ENCODE data around the gene FANCM.
"Not testable (repeated sequence)": the region's sequence is repeated elsewhere in the genome, so short reads cannot be mapped to it uniquely, and the experiment has no call there.

FANCM gene

GRCh38 chr14:45135659-45136395, at the start of gene FANCM:
FANCM (plus strand) TSS chr14:45135930; CDS start chr14:45136032, 102 bp downstream.
- FAIRE-seq: peak; percentile 99

- no peak for FAIRE-seq
Measured at GRCh38 chr14:45089813-45090212, 45.9 kb upstream of the FANCM start.

- no peak for FAIRE-seq
Measured at GRCh38 chr14:45091710-45092109, 44.0 kb upstream of the FANCM start.

- FAIRE-seq: no peak
Measured at GRCh38 chr14:45094275-45094674, 41.5 kb upstream of the FANCM start.

- FAIRE-seq: no peak
Measured at GRCh38 chr14:45095143-45095542, 40.6 kb upstream of the FANCM start.

- no peak for FAIRE-seq
Measured at GRCh38 chr14:45096218-45096617, 39.5 kb upstream of the FANCM start.

GRCh38 chr14:45103806-45104205, 31.9 kb upstream of the FANCM start:
- FAIRE-seq: no peak

GRCh38 chr14:45104561-45104960, 31.2 kb upstream of the FANCM start:
- no peak for FAIRE-seq

- no peak for FAIRE-seq
Measured at GRCh38 chr14:45112896-45113781, 22.6 kb upstream of the FANCM start.

- FAIRE-seq: no peak
Measured at GRCh38 chr14:45114327-45114726, 21.4 kb upstream of the FANCM start.

- FAIRE-seq: no peak
Measured at GRCh38 chr14:45118594-45118993, 17.1 kb upstream of the FANCM start.

- no peak for FAIRE-seq
Measured at GRCh38 chr14:45120096-45120495, 15.6 kb upstream of the FANCM start.

- no peak for FAIRE-seq
Measured at GRCh38 chr14:45123271-45123670, 12.5 kb upstream of the FANCM start.

GRCh38 chr14:45125754-45126153, 10.0 kb upstream of the FANCM start:
- no peak for FAIRE-seq

GRCh38 chr14:45128963-45129629, 6.6 kb upstream of the FANCM start:
- no peak for FAIRE-seq

- FAIRE-seq: no peak
Measured at GRCh38 chr14:45133683-45134050, 2.1 kb upstream of the FANCM start.

- peak; percentile 99 for FAIRE-seq
Measured at GRCh38 chr14:45134051-45134958, 1.4 kb upstream of the FANCM start, which contains the start of gene FKBP3. FKBP3 (minus strand) TSS chr14:45134481; CDS start chr14:45134456, 25 bp downstream.

GRCh38 chr14:45135156-45135555, 574 bp upstream of the FANCM start:
- FAIRE-seq: no peak

- FAIRE-seq: no peak
Measured at GRCh38 chr14:45136399-45136798, 669 bp downstream of the FANCM start.

- FAIRE-seq: no peak
Measured at GRCh38 chr14:45140661-45141187, 5.0 kb downstream of the FANCM start.

- FAIRE-seq: not testable (repeated sequence)
Measured at GRCh38 chr14:45142083-45142482, 6.4 kb downstream of the FANCM start.

GRCh38 chr14:45144658-45145057, 8.9 kb downstream of the FANCM start:
- FAIRE-seq: no peak
